GM21423 (cell line): ENCODE data around the gene SEMA4B.
"Not testable (repeated sequence)": the region's sequence is repeated elsewhere in the genome, so short reads cannot be mapped to it uniquely, and the experiment has no call there.

ENCODE experiments used
- ATAC-seq: cut with Tn5 transposase; IDR thresholded peaks from one replicate; pipeline ENCODE4 v1.9.1; 2021; ENCODE audit warnings: mild to moderate bottlenecking, moderate library complexity; ENCODE audit not compliant: unreplicated experiment

SEMA4B gene

DNA sequence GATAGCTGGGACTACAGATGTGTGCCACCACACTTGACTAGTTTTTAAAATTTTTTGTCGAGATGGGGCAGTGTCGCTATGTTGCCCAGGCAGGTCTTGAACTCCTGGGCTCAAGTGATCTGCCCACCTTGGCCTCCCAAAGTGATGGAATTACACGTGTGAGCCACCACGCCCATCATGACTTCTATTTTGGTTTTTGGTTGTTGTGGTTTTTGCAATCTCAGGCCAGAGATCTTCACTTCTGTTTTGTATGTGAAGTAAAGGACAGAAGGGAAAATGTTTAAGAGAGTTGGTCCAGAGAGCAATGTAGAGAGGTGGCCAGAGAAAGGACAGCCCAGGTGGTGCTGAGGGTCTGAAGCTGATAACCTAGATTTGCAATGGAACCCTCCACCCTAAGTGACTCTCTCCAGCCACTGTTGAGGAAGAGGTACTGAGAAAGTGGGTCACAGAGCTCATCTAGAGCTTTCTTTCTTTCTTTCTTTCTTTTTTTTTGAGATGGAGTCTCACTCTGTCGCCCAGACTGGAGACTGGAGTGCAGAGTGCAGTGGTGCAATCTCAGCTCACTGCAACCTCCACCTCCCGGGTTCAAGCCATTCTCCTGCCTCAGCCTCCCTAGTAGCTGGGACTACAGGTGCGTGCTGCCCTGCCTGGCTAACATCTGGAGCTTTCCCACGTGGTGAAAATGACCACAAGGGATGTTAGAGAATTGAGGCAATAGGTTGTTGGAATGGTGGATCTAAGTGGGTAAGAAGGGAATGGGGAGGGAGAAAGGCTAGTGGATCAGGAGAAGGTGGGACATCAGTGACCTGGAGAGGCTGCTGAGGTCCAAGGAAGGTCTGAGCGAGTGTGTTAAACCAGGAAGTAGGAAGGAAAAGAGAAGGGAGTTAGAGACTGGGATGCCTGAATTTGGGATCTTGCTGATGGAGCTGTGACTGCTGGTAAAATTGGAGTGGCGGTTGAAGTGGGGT is 22.4 kb upstream of the SEMA4B start:
- no peak for ATAC-seq

DNA sequence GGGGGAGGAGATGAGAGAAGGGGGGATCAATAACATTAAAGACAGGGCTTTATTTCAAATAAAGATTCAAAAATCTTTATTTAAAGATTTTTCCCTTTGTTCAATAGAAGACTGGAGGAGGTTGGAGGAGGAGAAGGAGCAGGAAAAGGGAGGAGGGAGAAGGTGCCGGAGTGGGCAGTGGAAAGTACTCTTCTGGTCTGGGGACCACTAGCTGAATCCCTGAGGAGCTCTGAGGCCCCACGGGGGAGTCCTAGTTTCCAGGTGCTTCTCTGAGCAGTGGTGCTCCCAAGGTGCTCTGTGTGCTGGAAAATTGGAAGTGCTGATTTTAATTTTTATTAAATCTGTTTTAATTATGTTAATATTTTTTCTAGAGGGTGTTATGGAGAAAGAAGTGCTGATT is 19.4 kb upstream of the SEMA4B start:
- no peak for ATAC-seq

GRCh38 chr15:90184119-90184785 is 16.9 kb upstream of the SEMA4B start:
- ATAC-seq: peak; percentile 31

DNA sequence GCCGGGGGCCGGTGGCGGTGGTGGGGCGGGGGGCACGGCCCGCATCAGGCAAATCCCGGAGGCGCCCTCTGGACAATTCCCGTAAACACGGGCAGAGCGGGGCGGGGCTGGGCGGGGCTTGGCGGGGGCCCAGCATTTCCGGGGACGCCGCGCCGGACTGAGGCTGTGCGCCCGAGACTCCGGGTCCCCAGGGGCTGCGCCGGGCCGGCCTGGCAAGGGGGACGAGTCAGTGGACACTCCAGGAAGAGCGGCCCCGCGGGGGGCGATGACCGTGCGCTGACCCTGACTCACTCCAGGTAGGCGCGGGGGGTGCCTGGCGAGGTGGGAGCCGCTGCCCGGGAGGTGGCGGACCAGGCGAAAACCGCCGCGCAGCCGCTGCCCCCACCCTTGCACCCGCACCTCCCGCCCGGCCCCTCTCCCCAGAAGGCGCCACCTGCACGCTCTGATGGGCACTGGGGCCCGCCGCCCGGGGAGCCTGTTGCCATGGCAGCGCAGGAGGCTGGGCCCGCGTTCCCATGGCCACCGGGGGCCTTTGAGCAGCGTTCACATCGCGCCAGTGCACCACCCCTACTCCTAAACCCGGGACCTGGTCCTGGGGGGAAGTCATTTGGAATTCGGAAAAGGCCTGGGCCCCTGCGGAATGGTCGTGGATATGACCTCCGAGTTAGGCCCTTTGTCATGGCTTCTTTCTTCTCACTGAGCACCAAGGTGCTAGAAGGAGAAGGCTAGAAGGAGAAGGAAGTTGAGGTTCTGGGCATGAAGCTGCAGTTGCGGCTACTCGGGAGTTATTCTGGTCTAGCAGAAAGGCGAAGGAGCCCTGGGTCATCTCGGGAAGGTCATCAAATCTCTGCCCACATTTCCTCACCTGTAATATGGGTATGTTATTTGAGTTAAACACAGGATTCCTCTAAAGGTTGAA is 16.1 kb upstream of the SEMA4B start:
- peak; percentile 70 for ATAC-seq

DNA sequence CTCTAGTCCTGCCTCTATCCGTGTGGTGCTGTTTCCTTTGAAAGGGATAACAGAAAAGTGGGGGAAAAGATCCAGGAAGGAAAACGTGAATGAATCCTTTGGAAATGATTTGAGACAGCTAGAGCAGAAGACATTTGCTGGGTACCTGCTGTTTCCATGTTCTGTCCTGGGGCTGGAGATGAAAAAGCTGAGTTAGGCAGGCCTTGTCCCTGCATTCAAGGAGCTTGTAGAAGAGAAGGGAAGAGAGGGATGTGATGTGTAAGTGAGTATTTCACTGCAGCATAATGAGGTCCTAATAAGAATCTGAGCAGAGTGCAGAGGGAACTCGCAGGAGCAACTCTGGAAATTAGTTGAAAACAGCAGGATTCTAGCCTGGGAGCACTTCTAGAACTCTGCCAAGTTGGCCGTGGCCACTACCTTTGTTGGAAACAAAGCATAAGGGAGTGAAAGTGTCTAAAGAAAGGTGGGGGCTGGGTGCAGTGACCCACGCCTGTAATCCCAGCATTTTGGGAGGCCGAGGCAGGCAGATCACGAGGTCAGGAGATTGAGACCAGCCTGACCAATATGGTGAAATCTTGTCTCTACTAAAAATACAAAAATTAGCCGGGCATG is 13.8 kb upstream of the SEMA4B start:
- no peak for ATAC-seq

- not testable (repeated sequence) for ATAC-seq
Observed at GRCh38 chr15:90188065-90188464, 13.1 kb upstream of the SEMA4B start.

- ATAC-seq: no peak
Observed at GRCh38 chr15:90188914-90189748, 12.0 kb upstream of the SEMA4B start.

DNA sequence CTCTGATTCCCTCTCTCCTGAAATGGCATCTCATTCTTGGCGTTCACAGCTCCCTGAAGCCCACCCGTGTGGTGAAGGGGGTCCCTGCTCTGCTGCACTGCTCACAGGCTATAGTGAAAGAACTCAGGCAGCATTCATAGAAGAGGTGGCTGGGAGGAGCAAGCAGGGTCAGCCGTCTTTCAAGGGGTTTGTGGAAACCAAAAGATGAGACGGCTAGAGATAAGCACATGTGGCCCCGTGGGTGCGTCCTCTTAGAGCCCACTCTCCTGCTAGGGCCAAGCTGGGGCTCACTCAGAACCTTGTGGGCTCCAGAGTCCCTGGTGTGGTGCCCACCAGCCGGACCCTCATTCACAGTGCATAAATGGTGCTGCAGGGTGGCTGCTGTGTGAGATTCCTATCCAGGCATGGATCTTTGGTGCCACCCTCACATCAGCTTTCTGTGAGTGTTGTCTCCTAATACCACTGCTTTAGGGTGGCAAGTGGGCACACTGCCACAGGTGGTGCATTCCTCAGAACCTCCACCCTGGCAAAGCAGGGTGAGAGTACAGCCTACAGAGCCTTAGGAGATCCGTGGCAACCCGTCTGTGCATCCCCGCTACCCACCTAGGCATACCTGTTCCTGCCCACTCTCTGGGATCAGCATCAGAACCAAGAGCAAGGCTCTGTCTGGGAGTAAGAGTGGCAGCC is 11.2 kb upstream of the SEMA4B start:
- ATAC-seq: no peak

DNA sequence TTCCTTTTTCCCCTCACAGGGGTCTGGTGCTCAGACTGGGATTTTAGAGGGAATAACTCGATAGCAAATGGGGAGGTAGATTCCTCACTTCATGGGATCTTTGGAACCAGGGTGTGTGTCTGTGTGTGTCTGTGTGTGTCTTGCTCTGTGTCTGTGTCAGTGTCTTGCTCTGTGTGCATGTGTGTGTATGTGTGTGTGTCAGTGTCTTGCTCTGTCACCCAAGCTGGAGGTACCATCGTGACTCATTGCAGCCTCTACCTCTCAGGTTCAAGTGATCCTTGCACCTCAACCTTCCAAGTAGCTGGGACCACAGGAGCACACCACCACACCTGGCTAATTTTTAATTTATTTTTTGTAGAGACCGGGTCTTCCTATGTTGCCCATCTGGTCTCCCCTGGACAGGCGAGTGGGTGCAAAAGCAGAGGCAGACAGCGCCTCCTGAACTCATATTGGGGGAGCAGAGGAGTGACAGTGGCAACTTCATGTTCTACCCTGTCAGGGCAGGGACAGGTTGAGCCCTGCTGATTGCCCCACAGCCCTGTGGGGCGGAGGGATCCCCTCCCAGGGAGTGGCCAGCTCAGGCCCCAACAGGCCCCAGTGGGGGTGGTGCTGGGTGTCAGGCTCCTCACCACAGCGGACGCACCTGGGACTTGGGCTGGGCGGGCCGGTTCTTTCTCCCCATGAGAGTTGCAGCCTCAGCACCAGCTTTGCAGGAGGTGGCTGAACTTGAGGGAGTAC is 10.4 kb upstream of the SEMA4B start:
- peak; percentile 47 for ATAC-seq

DNA sequence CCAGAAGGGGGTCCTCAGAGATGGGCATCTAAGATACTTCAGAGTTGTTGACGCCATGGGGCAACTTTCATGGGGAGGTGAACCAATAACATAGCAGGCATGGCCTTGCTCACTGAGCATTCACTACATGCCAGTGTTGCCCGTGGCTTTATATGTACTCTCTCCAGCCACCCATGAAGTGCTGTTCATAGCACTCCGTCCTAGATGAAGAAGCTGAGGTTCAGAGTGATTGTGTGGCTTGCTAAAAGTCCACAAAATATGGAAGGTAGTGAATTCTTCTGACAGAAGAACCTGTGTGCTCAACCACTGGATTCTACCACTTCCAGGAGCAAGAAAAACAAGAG is 9.8 kb upstream of the SEMA4B start:
- peak; percentile 8 for ATAC-seq

- ATAC-seq: peak; percentile 59
Observed at GRCh38 chr15:90191794-90192509, 9.2 kb upstream of the SEMA4B start.

DNA sequence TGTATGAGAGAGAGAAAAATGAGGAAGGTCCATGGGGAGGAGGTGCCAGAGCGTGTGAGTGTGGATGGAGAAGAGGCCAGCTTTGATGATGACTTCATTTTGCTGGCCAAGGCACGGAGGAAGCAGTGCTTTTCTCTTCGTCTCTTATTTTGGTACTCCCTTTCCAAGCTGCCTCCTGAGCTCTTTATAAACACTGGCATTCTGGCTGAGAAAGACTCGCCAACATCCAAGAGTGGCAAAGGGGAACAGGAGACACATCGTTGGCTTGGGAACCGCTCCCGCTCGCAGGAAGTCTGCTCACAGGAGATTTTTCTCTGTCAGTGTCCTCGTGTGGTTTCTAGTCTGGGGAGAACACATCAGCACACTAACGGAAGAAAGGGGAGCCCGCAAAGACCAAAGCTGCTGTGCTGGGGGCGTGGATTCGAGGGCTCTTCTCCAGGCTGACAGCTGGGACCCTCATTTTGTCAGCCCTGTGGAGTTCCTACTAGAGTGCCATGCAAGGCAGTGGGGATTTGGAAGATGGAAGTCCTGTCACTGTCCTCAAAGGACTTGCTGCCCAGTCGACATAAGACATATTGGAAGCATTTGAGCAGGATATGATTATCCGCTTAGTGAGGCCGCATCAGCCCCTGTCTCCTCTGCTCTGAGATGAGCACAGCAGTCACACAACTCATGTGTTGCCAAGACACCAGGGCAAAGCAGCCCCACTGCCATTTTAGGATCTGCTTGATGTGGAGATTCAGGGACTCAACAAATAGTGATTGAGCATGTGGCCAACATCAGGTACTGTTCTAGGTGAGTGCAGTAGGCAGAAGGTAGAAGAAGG is 8.0 kb upstream of the SEMA4B start:
- no peak for ATAC-seq

- ATAC-seq: no peak
Observed at GRCh38 chr15:90194655-90195054, 6.5 kb upstream of the SEMA4B start.

GRCh38 chr15:90200534-90201129 is 498 bp upstream of the SEMA4B start:
- peak; percentile 7 for ATAC-seq

GRCh38 chr15:90201944-90202375 is 830 bp downstream of the SEMA4B start:
- no peak for ATAC-seq

DNA sequence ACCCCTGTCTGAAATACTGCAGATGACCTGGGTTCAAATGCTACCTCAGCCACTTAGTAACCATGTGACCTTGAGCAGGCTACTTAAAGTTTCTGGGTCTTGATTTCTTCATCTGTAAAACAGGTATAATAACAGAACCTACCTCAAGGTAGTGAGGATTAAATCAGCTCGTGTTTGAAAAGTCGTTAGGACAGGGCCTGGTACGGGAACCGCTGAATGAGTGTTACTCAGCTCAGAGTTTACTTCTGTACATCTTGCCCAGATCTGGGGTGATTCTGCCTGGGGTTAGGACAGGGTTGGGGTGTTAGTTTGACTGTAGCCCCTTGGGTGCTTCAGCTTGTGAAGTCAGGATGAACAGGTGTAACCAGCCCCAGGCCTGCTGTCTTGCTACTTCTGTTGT is 1.8 kb downstream of the SEMA4B start:
- no peak for ATAC-seq

GRCh38 chr15:90203473-90203872 is 2.3 kb downstream of the SEMA4B start:
- ATAC-seq: no peak
